ENCODE measurements around the gene CTNNA3.

CTNNA3 gene

DNA sequence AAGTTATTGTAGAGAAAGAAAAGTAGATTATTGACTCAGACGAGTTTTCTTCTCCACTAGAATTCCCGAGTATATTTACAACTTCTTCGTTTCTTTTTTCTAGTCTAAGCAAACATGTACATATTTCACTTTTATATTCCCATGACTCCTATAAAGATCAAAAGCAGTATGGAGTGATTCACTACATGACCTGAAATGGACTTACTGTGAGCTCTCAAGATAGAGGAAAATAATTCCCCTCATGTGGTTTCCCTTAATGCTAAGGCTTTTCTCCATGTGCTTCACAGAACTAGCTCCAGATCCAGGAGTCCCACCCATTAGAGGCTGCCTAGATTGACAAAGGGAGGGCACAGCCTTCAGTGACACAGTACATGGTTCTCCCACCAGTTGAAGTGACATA, 1593.2 kb downstream of the CTNNA3 start:
- Histone ChIP-seq H3K36me3 (ENCODE audit: insufficient read depth, low read depth, low read length) (no peaks in the 10 kb centered on the region), H3K4me3 (ENCODE audit: low read length) (no peak overlapping the region), H3K9ac (ENCODE audit: low read depth, low read length) (no peak overlapping the region), H3K27me3 (ENCODE audit: insufficient read depth, low read length) (no peaks in the 10 kb centered on the region), H3K9me3 (ENCODE audit: insufficient read depth, low read depth, low read length) (no peaks in the 10 kb centered on the region), H3K27ac (ENCODE audit: low read length) (no peak overlapping the region), H3K4me1 (ENCODE audit: insufficient read depth, low read length) (no peaks in the 10 kb centered on the region)

GRCh38 chr10:66098595-66099480, 1597.2 kb downstream of the CTNNA3 start:
- H3K27me3 ChIP-seq (ENCODE audit: insufficient read depth, low read length), result no peaks in the 10 kb centered on the region

DNA sequence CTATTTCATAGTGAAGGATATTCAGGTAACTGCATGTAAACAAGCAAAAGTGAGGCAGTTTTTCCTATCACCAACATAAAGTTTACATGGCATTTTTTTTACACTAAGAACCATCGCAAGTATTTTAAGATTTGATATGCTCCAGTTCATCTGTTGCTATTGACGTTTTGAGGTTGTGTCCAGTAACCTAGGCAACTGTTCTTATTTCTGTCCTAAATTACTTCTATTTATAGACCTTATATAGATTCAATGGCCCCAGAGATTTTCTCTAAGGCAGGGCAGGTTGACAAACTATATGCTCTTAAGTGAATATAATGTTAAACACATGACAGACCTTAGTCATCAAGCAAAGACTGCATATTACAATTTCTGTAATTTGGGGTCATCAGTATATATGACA, 1600.4 kb downstream of the CTNNA3 start:
- no peaks in the 10 kb centered on the region for H3K27me3 ChIP-seq (ENCODE audit: insufficient read depth, low read length)
- H3K4me3 ChIP-seq (ENCODE audit: low read length), result no peak overlapping the region
- no peak overlapping the region for H3K27ac ChIP-seq (ENCODE audit: low read length)
- no peaks in the 10 kb centered on the region for H3K9me3 ChIP-seq (ENCODE audit: insufficient read depth, low read depth, low read length)
- no peaks in the 10 kb centered on the region for H3K4me1 ChIP-seq (ENCODE audit: insufficient read depth, low read length)
- no peak overlapping the region for H3K9ac ChIP-seq (ENCODE audit: low read depth, low read length)
- H3K36me3 ChIP-seq (ENCODE audit: insufficient read depth, low read depth, low read length), result no peaks in the 10 kb centered on the region

More at GRCh38 chr10:66098595-66099480, 1597.2 kb downstream of the CTNNA3 start:
- H3K4me1 ChIP-seq (ENCODE audit: insufficient read depth, low read length), result no peaks in the 10 kb centered on the region
- no peak overlapping the region for H3K9ac ChIP-seq (ENCODE audit: low read depth, low read length)
- no peak overlapping the region for H3K4me3 ChIP-seq (ENCODE audit: low read length)
- H3K9me3 ChIP-seq (ENCODE audit: insufficient read depth, low read depth, low read length), result no peaks in the 10 kb centered on the region
- H3K27ac ChIP-seq (ENCODE audit: low read length), result no peak overlapping the region
- H3K36me3 ChIP-seq (ENCODE audit: insufficient read depth, low read depth, low read length), result no peaks in the 10 kb centered on the region

GRCh38 chr10:66085906-66086305, 1610.1 kb downstream of the CTNNA3 start:
- Histone ChIP-seq H3K4me3 (ENCODE audit: low read length) (no peak overlapping the region), H3K9ac (ENCODE audit: low read depth, low read length) (no peak overlapping the region), H3K9me3 (ENCODE audit: insufficient read depth, low read depth, low read length) (no peaks in the 10 kb centered on the region), H3K4me1 (ENCODE audit: insufficient read depth, low read length) (no peaks in the 10 kb centered on the region), H3K36me3 (ENCODE audit: insufficient read depth, low read depth, low read length) (no peaks in the 10 kb centered on the region), H3K27me3 (ENCODE audit: insufficient read depth, low read length) (no peaks in the 10 kb centered on the region), H3K27ac (ENCODE audit: low read length) (no peak overlapping the region)

DNA sequence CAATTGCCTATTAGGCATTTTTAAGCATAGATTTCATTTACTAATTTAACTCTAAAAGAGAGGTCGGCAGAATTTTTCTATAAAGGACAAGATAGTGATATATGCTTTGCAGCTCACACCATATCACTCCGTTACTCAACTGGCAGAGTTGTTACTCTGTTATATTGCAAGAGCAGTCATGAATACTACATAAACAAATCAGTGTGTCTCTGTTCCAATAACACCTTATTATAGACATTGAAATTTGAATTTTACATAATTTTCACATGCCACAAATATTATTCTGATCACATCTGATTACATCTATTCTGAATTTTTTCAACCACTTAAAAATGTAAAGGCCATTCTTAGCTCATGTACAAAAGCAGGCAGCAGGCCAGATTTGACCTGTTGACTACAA, 1624.1 kb downstream of the CTNNA3 start:
- no peak overlapping the region for H3K27ac ChIP-seq (ENCODE audit: low read length)
- H3K27me3 ChIP-seq (ENCODE audit: insufficient read depth, low read length), result no peaks in the 10 kb centered on the region
- H3K9me3 ChIP-seq (ENCODE audit: insufficient read depth, low read depth, low read length), result no peaks in the 10 kb centered on the region
- H3K36me3 ChIP-seq (ENCODE audit: insufficient read depth, low read depth, low read length), result no peaks in the 10 kb centered on the region
- H3K4me1 ChIP-seq (ENCODE audit: insufficient read depth, low read length), result no peaks in the 10 kb centered on the region
- no peak overlapping the region for H3K9ac ChIP-seq (ENCODE audit: low read depth, low read length)
- H3K4me3 ChIP-seq (ENCODE audit: low read length), result no peak overlapping the region

GRCh38 chr10:66058594-66058993, 1637.4 kb downstream of the CTNNA3 start:
- H3K9me3 ChIP-seq (ENCODE audit: insufficient read depth, low read depth, low read length), result no peaks in the 10 kb centered on the region
- no peaks in the 10 kb centered on the region for H3K27me3 ChIP-seq (ENCODE audit: insufficient read depth, low read length)
- no peaks in the 10 kb centered on the region for H3K36me3 ChIP-seq (ENCODE audit: insufficient read depth, low read depth, low read length)
- no peak overlapping the region for H3K9ac ChIP-seq (ENCODE audit: low read depth, low read length)
- H3K27ac ChIP-seq (ENCODE audit: low read length), result no peak overlapping the region
- no peaks in the 10 kb centered on the region for H3K4me1 ChIP-seq (ENCODE audit: insufficient read depth, low read length)
- H3K4me3 ChIP-seq (ENCODE audit: low read length), result no peak overlapping the region

GRCh38 chr10:66049335-66049734, 1646.7 kb downstream of the CTNNA3 start:
- H3K27ac ChIP-seq (ENCODE audit: low read length), result no peak overlapping the region

GRCh38 chr10:66045859-66046258, 1650.1 kb downstream of the CTNNA3 start:
- no peak overlapping the region for H3K9ac ChIP-seq (ENCODE audit: low read depth, low read length)
- H3K27me3 ChIP-seq (ENCODE audit: insufficient read depth, low read length), result no peaks in the 10 kb centered on the region
- H3K36me3 ChIP-seq (ENCODE audit: insufficient read depth, low read depth, low read length), result no peaks in the 10 kb centered on the region
- H3K9me3 ChIP-seq (ENCODE audit: insufficient read depth, low read depth, low read length), result no peaks in the 10 kb centered on the region; the same call in none of the 2 replicates
- no peak overlapping the region for H3K4me3 ChIP-seq (ENCODE audit: low read length)
- no peak overlapping the region for H3K27ac ChIP-seq (ENCODE audit: low read length)
- no peaks in the 10 kb centered on the region for H3K4me1 ChIP-seq (ENCODE audit: insufficient read depth, low read length)

More at GRCh38 chr10:66049335-66049734, 1646.7 kb downstream of the CTNNA3 start:
- Histone ChIP-seq H3K4me1 (ENCODE audit: insufficient read depth, low read length) (no peaks in the 10 kb centered on the region), H3K9me3 (ENCODE audit: insufficient read depth, low read depth, low read length) (no peaks in the 10 kb centered on the region; the same call in none of the 2 replicates), H3K36me3 (ENCODE audit: insufficient read depth, low read depth, low read length) (no peaks in the 10 kb centered on the region), H3K4me3 (ENCODE audit: low read length) (no peak overlapping the region), H3K27me3 (ENCODE audit: insufficient read depth, low read length) (no peaks in the 10 kb centered on the region), H3K9ac (ENCODE audit: low read depth, low read length) (no peak overlapping the region)

GRCh38 chr10:66041771-66042170, 1654.2 kb downstream of the CTNNA3 start:
- no peak overlapping the region for H3K9ac ChIP-seq (ENCODE audit: low read depth, low read length)
- no peak overlapping the region for H3K4me3 ChIP-seq (ENCODE audit: low read length)
- H3K27me3 ChIP-seq (ENCODE audit: insufficient read depth, low read length), result no peaks in the 10 kb centered on the region
- no peaks in the 10 kb centered on the region for H3K36me3 ChIP-seq (ENCODE audit: insufficient read depth, low read depth, low read length)
- H3K9me3 ChIP-seq (ENCODE audit: insufficient read depth, low read depth, low read length), result no peaks in the 10 kb centered on the region; the same call in 1 of the 2 replicates
- no peaks in the 10 kb centered on the region for H3K4me1 ChIP-seq (ENCODE audit: insufficient read depth, low read length)
- H3K27ac ChIP-seq (ENCODE audit: low read length), result no peak overlapping the region

DNA sequence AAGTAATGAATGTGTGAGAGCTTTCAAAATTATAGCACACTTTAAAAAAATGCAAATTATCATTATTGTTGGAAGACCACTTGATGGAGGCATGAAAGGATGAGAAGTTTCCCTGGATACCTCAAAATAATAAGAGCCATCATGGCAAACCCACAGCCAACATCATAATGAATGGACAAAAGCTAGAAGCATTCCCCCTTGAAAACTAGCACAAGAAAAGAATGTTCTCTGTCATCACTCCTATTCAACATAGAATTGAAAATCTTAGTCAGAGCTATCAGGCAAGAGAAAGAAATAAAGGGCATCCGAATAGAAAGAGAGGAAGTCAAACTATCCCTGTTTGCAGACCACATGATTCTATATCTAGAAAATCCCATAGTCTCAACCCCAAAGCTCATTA, 1657.4 kb downstream of the CTNNA3 start:
- H3K4me1 ChIP-seq (ENCODE audit: insufficient read depth, low read length), result no peaks in the 10 kb centered on the region
- H3K27me3 ChIP-seq (ENCODE audit: insufficient read depth, low read length), result no peaks in the 10 kb centered on the region
- H3K4me3 ChIP-seq (ENCODE audit: low read length), result no peak overlapping the region
- no peaks in the 10 kb centered on the region for H3K36me3 ChIP-seq (ENCODE audit: insufficient read depth, low read depth, low read length)
- H3K9me3 ChIP-seq (ENCODE audit: insufficient read depth, low read depth, low read length), result no peaks in the 10 kb centered on the region
- no peak overlapping the region for H3K9ac ChIP-seq (ENCODE audit: low read depth, low read length)
- no peak overlapping the region for H3K27ac ChIP-seq (ENCODE audit: low read length)

GRCh38 chr10:66026321-66026720, 1669.7 kb downstream of the CTNNA3 start:
- no peak overlapping the region for H3K9ac ChIP-seq (ENCODE audit: low read depth, low read length)

DNA sequence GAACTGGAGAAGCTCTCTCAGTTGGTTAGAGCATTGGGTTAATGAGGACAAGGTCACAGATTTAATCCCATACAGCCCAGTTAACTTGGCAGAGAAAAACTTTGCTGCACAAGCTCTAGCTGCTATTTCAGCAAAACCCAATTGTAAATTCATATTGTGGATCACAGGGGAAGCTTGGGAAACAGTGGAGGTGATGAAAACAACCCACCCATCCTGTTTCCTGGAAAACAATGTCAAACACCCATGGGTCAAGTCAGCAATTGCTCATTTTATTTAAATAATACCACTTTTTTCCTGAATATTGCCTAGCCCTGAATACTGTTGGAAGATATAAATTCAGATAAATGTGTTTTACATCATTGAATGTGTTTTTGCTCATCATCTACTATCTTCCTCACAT, 1670.8 kb downstream of the CTNNA3 start:
- H3K4me1 ChIP-seq (ENCODE audit: insufficient read depth, low read length), result no peaks in the 10 kb centered on the region
- H3K27ac ChIP-seq (ENCODE audit: low read length), result no peak overlapping the region
- H3K9ac ChIP-seq (ENCODE audit: low read depth, low read length), result no peak overlapping the region
- H3K9me3 ChIP-seq (ENCODE audit: insufficient read depth, low read depth, low read length), result no peaks in the 10 kb centered on the region
- H3K27me3 ChIP-seq (ENCODE audit: insufficient read depth, low read length), result no peaks in the 10 kb centered on the region
- no peak overlapping the region for H3K4me3 ChIP-seq (ENCODE audit: low read length)
- H3K36me3 ChIP-seq (ENCODE audit: insufficient read depth, low read depth, low read length), result no peaks in the 10 kb centered on the region

More at GRCh38 chr10:66026321-66026720, 1669.7 kb downstream of the CTNNA3 start:
- Histone ChIP-seq H3K9me3 (ENCODE audit: insufficient read depth, low read depth, low read length) (no peaks in the 10 kb centered on the region), H3K36me3 (ENCODE audit: insufficient read depth, low read depth, low read length) (no peaks in the 10 kb centered on the region), H3K27ac (ENCODE audit: low read length) (no peak overlapping the region), H3K4me1 (ENCODE audit: insufficient read depth, low read length) (no peaks in the 10 kb centered on the region), H3K27me3 (ENCODE audit: insufficient read depth, low read length) (no peaks in the 10 kb centered on the region), H3K4me3 (ENCODE audit: low read length) (no peak overlapping the region)
